GM12865 (cell line): ENCODE results near the gene C16orf74.

ENCODE experiments used
- DNase-seq: peaks from one replicate; pipeline ENCODE4 v3.0.0; 2010; ENCODE audit warnings: low read depth
- H3K4me3 ChIP-seq: 2 replicates; pipeline ENCODE4 v1.5.1; 2011; ENCODE audit warnings: mild to moderate bottlenecking, low read depth, low read length, control low read depth
- CTCF ChIP-seq: IDR thresholded peaks from 2 replicates; pipeline ENCODE4 v1.5.1; 2011; ENCODE audit warnings: low read length, control low read depth, low read depth, inconsistent platforms; ENCODE audit not compliant: insufficient read depth; ENCODE audit errors: missing control alignments

The C16orf74 gene

GRCh38 chr16:85715169-85716021 lies 35.5 kb downstream of the C16orf74 start:
- no peak overlapping the region for H3K4me3 ChIP-seq
- DNase-seq: no peak
- no peak for TF ChIP-seq CTCF

DNA sequence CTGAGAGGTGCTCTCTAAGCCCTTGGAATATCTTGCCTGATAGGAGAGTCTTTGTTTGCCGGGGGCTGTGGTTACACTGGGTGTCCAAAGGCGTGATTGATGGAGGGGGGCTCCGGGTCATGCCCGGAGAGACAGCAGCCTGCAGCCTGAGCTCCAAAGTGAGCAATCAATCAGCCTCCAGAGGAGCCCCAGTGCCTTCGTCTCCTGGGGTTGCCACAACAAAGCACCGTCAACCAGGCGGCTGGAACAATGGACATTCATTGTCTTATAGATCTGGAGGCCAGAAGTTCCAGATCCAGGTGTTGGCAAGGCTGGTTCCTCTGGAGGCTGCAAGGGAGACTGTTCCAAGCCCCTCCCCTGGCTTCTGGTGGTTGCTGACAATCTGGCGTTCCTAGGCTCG lies 38.1 kb downstream of the C16orf74 start:
- no peak overlapping the region for H3K4me3 ChIP-seq
- DNase-seq: no peak
- no peak for TF ChIP-seq CTCF

- DNase-seq: no peak
- no peak for TF ChIP-seq CTCF
- no peak overlapping the region for H3K4me3 ChIP-seq
Measured at GRCh38 chr16:85711982-85712587, 38.8 kb downstream of the C16orf74 start.

DNA sequence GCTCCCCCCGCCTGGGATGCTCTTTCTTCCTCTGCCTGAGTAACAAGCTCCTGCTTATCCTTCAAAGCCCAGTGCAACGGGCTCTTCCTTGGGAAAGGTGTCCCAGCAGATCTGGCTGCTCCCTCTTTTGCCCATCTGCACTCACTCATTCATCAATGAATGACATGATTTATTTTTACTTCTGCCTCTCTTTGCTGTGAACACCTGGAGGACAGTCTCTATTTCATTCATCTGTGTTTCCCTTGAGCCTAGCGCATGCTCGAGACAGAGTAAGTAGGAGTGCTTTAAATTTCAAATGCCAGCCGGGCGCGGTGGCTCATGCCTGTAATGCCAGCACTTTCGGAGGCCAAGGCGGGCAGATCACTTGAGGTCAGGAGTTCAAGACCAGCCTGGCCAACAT lies 40.2 kb downstream of the C16orf74 start:
- no peak overlapping the region for H3K4me3 ChIP-seq
- TF ChIP-seq CTCF: no peak
- no peak for DNase-seq

GRCh38 chr16:85709766-85710585 lies 40.9 kb downstream of the C16orf74 start:
- no peak overlapping the region for H3K4me3 ChIP-seq
- no peak for DNase-seq

DNA sequence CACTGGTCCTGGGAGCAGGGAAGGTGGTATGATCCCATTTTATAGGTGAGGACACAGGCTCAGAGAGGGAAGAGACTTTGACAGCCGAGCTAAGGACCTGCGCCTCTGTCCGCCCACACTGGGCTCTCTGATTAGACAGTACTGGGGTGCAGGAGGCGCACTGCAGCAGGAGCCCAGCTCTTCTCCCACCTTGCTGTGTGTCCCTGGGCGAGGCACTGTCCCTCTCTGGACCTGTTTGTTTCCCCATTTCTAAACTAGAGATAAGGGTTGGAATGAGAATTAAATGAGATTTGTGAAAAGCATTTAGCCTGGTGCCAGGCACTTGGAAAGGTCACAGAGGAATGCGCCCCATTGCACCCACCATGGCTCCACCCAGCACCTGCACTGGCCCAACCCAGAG lies 42.6 kb downstream of the C16orf74 start:
- no peak overlapping the region for H3K4me3 ChIP-seq
- no peak for DNase-seq
- TF ChIP-seq CTCF: no peak

More at GRCh38 chr16:85709766-85710585, 40.9 kb downstream of the C16orf74 start:
- no peak for TF ChIP-seq CTCF
